Measurements from ENCODE around the gene SBK3. TPM values are rescaled to one million over a fixed set of nuclear protein-coding genes. Genes with fewer than 3 reads are reported as not detected.
A peak's percentile ranks its signal among the peaks of the same experiment; 100 is the strongest.

Gene SBK3
- total RNA-seq, 1 experiment from 2014 or later = not detected

DNA sequence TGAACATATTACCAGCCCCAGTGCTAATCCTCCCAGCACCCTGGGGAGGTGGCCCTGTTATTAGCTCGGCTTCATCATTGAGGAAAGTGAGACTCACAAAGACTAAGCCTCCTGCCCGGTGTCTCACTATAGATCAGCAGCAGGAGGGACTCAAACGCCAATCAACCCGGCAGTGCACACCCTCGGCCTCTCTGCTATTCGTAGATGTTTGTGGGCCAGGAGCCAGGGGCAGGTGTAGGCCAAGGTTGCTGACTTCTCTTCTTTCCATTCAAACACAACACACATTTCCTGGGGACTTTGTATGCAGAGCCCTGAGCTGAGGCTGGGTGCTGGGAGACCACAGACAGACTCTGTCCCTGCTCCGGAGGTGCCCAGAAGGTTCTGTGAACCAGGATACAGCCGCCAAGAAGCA lies 9.4 kb upstream of the SBK3 start:
- H3K36me3 Mint-ChIP-seq (ENCODE audit: insufficient read depth, unreplicated experiment) = no peaks in the 10 kb centered on the region
- ChIA-PET POLR2A (no interaction called here), CTCF (interaction anchor here (0.6 kb wide), 1 partner anchor 60 kb away, joined by 3 read pairs; no protein-coding TSS in a partner anchor)
- peaks cover 1% of the 10 kb centered on the region for H3K27me3 Mint-ChIP-seq (ENCODE audit: insufficient read depth, unreplicated experiment)
- no peaks in the 10 kb centered on the region for H3K9me3 Mint-ChIP-seq (ENCODE audit: unreplicated experiment)
- no peak for DNase-seq (ENCODE audit: unreplicated experiment)
- no TSS peak for BruUV-seq (replicated peaks)
- H3K27ac Mint-ChIP-seq (ENCODE audit: low read depth, unreplicated experiment) = no peak overlapping the region
- TF ChIP-seq, protein P1, sequence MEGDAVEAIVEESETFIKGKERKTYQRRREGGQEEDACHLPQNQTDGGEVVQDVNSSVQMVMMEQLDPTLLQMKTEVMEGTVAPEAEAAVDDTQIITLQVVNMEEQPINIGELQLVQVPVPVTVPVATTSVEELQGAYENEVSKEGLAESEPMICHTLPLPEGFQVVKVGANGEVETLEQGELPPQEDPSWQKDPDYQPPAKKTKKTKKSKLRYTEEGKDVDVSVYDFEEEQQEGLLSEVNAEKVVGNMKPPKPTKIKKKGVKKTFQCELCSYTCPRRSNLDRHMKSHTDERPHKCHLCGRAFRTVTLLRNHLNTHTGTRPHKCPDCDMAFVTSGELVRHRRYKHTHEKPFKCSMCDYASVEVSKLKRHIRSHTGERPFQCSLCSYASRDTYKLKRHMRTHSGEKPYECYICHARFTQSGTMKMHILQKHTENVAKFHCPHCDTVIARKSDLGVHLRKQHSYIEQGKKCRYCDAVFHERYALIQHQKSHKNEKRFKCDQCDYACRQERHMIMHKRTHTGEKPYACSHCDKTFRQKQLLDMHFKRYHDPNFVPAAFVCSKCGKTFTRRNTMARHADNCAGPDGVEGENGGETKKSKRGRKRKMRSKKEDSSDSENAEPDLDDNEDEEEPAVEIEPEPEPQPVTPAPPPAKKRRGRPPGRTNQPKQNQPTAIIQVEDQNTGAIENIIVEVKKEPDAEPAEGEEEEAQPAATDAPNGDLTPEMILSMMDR (IDR thresholded peaks at IDR 0.05; ENCODE audit: unreplicated experiment) = no peak
- intact Hi-C loops (cut with micrococcal nuclease) = no loop called here
- peaks cover 9% of the 10 kb centered on the region for H3K4me1 Mint-ChIP-seq (ENCODE audit: insufficient read depth, unreplicated experiment)
- H3K4me3 Mint-ChIP-seq (ENCODE audit: unreplicated experiment) = no peak overlapping the region

DNA sequence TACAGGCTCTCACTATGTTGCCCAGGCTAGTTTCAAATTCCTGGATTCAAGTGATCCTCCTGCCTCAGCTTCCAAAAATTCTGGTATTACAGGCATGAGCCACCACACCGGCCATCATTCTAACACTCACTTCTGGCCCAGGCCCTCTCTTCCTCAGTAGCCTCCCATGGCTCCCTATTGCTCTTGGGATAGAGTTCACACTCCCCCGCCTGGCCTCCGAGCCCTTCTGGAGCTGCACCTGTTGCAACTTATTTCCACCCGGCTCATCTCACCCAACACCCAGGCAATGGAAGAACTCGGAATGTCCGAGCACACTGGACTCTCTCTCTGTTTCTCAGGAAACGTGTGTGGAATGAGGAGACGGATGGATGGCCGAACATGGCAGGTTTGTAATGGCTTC lies 9.0 kb upstream of the SBK3 start:
- no peak overlapping the region for H3K27ac Mint-ChIP-seq (ENCODE audit: low read depth, unreplicated experiment)
- ChIA-PET CTCF (interaction anchor here (0.6 kb wide), 1 partner anchor 32 kb away, joined by 3 read pairs; no protein-coding TSS in a partner anchor), POLR2A (no interaction called here)
- no peaks in the 10 kb centered on the region for H3K9me3 Mint-ChIP-seq (ENCODE audit: unreplicated experiment)
- no TSS peak for BruUV-seq (replicated peaks)
- intact Hi-C loops (cut with micrococcal nuclease) = no loop called here
- TF ChIP-seq, protein P1 (IDR thresholded peaks at IDR 0.05; ENCODE audit: unreplicated experiment) = no peak
- H3K4me3 Mint-ChIP-seq (ENCODE audit: unreplicated experiment) = no peak overlapping the region
- no peak for DNase-seq (ENCODE audit: unreplicated experiment)
- peaks cover 9% of the 10 kb centered on the region for H3K4me1 Mint-ChIP-seq (ENCODE audit: insufficient read depth, unreplicated experiment)
- no peaks in the 10 kb centered on the region for H3K36me3 Mint-ChIP-seq (ENCODE audit: insufficient read depth, unreplicated experiment)
- H3K27me3 Mint-ChIP-seq (ENCODE audit: insufficient read depth, unreplicated experiment) = no peaks in the 10 kb centered on the region

DNA sequence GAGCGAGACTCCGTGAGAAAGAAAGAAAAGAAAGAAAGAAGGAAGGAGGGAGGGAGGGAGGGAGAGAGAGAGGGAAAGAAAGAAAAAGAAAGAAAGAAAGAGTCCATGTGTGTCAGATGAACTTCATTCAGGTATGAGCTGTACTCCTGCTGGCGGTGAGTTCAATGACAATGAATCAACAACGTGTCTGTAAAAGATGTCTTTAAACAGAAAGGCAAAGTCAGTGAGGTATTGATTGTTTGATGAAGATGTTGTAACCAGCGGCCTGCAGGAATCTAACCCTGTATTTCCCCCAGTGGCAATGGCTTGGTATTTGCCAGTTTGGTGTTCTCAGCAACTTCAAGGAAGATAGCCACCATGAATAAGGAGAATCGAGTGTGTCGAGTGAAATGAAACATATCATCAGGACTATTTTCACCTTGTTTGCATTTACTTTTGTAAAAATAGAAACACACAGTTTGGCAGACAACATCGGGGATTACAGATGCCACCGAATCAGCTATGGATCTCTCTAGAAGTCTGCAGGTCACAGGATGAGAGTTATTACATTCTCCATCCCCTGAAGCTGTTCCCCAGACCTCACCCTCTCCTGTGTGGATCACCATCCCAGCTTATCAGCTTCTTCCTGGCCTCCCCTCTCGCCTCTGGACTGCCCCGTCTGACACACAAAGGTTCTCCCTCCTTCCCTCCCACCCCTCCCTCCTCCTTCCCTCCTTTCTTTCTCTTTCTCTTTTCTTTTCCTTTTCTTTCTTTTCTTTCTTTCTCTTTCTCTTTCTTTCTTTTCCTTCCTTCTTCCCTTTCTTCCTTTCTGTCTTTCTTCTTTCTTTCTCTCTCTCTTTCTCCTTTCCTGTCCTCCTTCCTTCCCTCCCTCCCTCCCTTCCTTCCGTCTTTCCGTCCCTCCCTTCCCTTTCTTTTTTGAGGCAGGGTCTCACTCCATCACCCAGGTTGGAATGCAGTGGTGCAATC lies 8.2 kb upstream of the SBK3 start:
- no TSS peak for BruUV-seq (replicated peaks)

DNA sequence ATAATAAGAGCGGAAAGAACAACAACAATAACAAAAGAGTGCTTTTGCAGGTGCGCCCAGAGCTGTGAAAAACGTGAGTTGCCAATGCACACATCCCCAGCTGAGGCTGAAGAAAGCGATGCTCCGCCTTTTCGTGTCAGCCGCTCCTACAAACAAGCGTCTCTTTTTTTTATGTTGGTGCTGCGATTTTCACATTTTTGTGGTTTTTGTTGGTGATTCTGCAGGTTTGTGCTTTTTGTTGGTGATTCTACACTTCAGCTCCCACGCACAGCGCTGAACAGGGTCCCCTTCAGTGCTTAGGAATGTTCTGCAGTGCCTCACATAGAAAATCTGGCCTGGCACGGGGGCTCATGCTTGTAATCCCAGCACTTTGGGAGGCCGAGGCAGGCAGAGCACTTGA lies 7.3 kb upstream of the SBK3 start:
- Mint-ChIP-seq H3K27ac (ENCODE audit: low read depth, unreplicated experiment) (no peak overlapping the region), H3K4me1 (ENCODE audit: insufficient read depth, unreplicated experiment) (peaks cover 9% of the 10 kb centered on the region), H3K4me3 (ENCODE audit: unreplicated experiment) (no peak overlapping the region), H3K27me3 (ENCODE audit: insufficient read depth, unreplicated experiment) (no peaks in the 10 kb centered on the region), H3K9me3 (ENCODE audit: unreplicated experiment) (no peaks in the 10 kb centered on the region), H3K36me3 (ENCODE audit: insufficient read depth, unreplicated experiment) (no peaks in the 10 kb centered on the region)
- intact Hi-C loops (cut with micrococcal nuclease) = no loop called here
- BruUV-seq (replicated peaks) = no TSS peak
- TF ChIP-seq, protein P1 (IDR thresholded peaks at IDR 0.05; ENCODE audit: unreplicated experiment) = no peak
- ChIA-PET CTCF (interaction anchor here (1.1 kb wide), 1 partner anchor 35 kb away, joined by 5 read pairs; no protein-coding TSS in a partner anchor), POLR2A (no interaction called here)
- DNase-seq (ENCODE audit: unreplicated experiment) = peak; percentile 7

More for the DNA sequence above, 8.2 kb upstream of the SBK3 start:
- H3K9me3 Mint-ChIP-seq (ENCODE audit: unreplicated experiment) = no peaks in the 10 kb centered on the region
- H3K27me3 Mint-ChIP-seq (ENCODE audit: insufficient read depth, unreplicated experiment) = no peaks in the 10 kb centered on the region
- H3K4me3 Mint-ChIP-seq (ENCODE audit: unreplicated experiment) = no peak overlapping the region
- no peak overlapping the region for H3K27ac Mint-ChIP-seq (ENCODE audit: low read depth, unreplicated experiment)
- intact Hi-C loops (cut with micrococcal nuclease) = no loop called here
- DNase-seq (ENCODE audit: unreplicated experiment) = no peak
- POLR2A ChIA-PET = no interaction called here
- no peaks in the 10 kb centered on the region for H3K36me3 Mint-ChIP-seq (ENCODE audit: insufficient read depth, unreplicated experiment)
- TF ChIP-seq, protein P1 (IDR thresholded peaks at IDR 0.05; ENCODE audit: unreplicated experiment) = no peak
- peaks cover 9% of the 10 kb centered on the region for H3K4me1 Mint-ChIP-seq (ENCODE audit: insufficient read depth, unreplicated experiment)
- CTCF ChIA-PET = interaction anchor here (0.6 kb wide), 1 partner anchor 33 kb away, joined by 3 read pairs; no protein-coding TSS in a partner anchor
